NCI-H2107 treated with DMSO at 0.1 percent for 48 hours (cell line): Measurements from ENCODE around the gene PPP1R14B.

Experiments used
- DNase-seq: peaks from one replicate; lab custom pipeline; 2025; ENCODE audit not compliant: unreplicated experiment; lab: John Stamatoyannopoulos, UW

PPP1R14B gene

DNA sequence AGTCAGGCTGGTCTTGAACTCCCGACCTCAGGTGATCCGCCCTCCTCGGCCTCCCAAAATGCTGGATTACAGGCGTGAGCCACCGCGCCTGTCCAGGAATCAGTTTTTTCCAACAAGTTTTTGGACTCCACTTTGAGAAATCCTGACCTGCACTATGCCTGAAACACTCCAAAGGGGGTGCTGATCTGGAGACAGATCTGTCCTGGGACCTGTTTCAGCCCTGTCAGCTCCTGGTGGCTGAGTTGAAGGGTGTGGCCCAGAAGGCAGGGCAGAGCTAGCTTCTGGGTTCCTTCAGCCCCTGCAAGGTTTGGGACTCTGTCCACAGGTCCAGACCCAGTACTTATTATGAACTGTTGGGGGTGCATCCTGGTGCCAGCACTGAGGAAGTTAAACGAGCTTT, 15.2 kb downstream of the PPP1R14B start:
- no peak for DNase-seq

DNA sequence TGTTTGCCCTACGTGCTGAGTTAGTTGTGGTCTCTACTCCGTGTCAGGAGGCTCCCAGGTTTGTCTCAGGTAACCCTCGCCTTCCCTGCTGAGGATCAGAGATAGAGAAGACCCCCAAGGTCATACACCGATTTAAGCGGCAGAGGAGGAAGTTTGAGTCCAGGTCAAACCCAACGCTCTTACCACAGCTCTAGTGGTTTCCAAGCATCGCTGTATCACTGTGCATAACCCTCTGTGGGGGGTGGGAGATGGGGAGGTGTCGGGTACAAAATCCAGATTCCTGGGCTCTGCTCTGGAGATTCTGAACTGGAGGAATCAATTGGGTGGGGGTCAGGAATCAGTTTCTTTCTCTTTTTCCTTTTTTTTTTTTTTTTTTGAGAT, 15.8 kb downstream of the PPP1R14B start:
- DNase-seq = no peak

GRCh38 chr11:64230171-64230984, 16.4 kb downstream of the PPP1R14B start, which contains the start of gene DNAJC4:
TSS of gene DNAJC4 (plus strand) at chr11:64230548. CDS start at chr11:64230855, 307 bp downstream.
- DNase-seq = peak; percentile 90

DNA sequence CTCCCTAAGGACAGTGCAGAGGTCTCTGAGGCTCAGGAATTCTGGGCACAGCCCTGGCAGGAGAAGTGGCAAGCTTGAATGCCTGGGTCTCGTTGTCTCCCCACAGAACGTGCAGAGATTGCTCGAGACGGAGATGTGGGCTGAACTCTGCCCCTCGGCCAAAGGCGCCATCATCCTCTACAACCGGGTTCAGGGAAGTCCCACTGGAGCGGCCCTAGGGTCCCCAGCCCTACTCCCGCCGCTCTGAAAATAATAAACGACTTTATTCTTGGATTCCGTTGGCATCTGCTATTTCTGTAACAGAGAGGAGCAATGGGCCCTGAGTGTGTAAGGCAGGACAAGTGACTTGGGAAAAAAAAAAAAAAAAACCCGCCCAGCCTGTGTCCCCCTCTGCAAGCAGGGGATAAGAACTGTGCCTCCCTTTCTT, 17.0 kb downstream of the PPP1R14B start:
- no peak for DNase-seq

DNA sequence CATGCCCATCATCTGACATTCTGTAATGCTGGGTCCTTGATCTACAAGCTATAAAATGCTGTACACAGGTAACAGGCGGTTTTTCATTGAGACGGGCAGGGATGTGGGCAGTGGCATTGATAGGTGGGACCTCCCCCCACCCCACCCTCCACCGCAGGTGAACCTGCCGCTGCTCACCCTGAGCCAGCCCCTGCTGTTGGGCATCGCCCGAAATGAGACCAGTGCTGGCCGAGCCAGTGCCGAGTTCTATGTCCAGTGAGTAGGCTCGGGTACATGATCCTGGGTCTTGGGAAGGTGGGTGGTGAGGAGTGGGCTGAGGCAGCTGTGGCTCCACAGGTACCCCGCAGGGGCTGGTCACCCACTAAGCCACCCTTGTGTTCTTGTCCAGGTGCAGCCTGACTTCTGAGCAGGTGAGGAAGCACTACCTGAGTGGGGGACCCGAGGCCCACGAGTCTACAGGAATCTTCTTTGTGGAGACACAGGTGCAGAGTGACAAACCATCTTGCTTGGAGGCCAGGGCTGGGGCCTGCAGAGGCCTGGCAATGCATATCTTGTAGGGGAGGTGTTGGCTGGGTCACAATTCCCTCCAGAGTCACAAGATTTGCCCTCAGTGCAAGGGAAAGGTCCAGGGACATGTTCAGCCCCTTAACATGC, 17.5 kb downstream of the PPP1R14B start:
- DNase-seq = no peak

- DNase-seq = no peak
Observed at GRCh38 chr11:64227405-64227956, 19.3 kb downstream of the PPP1R14B start.

DNA sequence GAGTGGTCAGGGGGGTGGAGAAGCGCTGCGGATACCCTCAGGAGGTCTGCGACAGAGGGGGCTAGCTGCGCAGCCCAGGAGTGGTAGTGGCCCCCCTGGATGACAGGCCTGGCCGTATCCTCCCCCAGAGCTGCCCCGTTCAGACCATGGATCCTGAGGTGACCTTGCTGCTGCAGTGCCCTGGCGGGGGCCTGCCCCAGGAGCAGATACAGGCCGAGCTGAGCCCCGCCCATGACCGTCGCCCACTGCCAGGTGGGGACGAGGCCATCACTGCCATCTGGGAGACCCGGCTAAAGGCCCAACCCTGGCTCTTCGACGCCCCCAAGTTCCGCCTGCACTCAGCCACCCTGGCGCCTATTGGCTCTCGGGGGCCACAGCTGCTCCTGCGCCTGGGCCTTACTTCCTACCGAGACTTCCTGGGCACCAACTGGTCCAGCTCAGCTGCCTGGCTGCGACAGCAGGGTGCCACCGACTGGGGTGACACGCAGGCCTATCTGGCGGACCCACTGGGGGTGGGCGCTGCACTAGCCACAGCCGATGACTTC, 20.2 kb downstream of the PPP1R14B start:
- DNase-seq = no peak

- peak; percentile 62 for DNase-seq
Observed at GRCh38 chr11:64225608-64226506, 20.9 kb downstream of the PPP1R14B start, which contains the start of the genes NUDT22 and TRPT1. TSS of gene NUDT22 (plus strand) at chr11:64226274. CDS start at chr11:64226653, 379 bp downstream. TSS of gene TRPT1 (minus strand) at chr11:64226186. CDS start at chr11:64225860, 326 bp downstream.

DNA sequence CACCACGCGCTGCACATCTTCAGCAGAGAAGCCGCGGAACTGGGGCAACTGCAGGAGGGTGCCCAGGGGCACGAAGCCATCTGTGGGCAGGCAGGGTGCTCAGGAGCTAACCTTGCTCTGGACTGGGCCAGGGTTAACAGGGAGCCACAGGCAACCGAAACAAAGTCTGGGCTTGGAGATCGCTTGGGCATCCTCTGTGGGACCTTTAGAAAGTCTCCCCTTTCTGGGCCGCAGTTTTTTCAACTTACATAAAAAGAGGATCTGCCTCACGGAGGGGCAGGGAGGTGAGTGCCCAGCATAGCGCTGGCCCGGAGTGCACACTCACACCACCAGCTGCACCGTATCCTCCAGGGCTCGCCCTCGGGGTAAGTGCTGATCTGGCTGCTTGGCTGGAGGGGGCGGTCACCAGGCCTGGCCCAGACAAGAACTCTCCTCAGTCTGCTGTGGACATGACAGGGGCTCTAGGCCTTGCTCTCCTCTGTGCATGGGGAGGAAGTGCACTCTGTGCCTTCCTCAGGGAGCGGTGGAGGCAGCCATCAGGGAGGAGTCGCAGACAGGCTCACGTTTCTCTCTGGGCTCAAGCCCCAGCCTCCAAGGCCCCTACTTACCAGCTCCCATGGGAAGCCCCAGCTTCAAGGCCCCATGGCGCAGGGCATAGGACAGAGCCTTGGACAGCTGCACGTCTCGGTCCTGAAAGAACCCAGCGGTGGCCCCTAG, 21.7 kb downstream of the PPP1R14B start:
- no peak for DNase-seq

GRCh38 chr11:64224151-64224890, 22.4 kb downstream of the PPP1R14B start:
- DNase-seq = no peak

- DNase-seq = no peak
Observed at GRCh38 chr11:64223001-64223651, 23.6 kb downstream of the PPP1R14B start.

DNA sequence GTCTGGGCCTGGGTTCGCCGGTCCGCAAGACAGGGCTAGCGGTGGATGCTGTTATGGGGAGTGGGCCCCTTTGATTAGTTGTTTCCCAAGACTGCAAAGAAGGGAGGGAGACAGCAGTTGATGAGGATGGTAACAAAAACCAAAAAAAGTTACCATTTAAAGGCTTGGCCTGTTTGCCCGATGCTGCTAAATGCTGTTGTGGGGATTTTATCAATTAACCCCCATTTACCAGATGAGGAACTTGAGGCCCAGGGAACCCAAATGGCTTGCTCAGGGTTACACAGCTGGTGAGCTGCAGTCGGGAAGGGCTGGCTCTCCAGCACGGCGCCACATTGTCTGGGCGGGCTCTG, 24.1 kb downstream of the PPP1R14B start:
- DNase-seq = no peak

DNA sequence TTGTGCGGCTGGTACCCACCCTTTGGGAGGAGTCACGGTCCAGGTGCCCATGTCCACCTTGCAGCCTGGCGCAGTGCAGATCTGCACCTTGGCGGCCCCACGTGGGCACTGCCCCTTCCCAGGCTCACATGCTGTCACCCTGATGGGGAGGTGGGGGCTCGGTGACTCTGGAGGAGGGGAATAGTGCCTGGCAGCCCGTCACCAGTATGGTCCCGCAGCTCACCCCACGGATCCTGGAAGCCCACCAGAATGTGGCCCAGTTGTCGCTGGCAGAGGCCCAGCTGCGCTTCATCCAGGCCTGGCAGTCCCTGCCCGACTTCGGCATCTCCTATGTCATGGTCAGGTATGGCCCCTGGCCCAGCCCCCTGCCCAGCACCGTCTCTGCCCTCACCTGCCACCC, 25.9 kb downstream of the PPP1R14B start:
- DNase-seq = no peak

DNA sequence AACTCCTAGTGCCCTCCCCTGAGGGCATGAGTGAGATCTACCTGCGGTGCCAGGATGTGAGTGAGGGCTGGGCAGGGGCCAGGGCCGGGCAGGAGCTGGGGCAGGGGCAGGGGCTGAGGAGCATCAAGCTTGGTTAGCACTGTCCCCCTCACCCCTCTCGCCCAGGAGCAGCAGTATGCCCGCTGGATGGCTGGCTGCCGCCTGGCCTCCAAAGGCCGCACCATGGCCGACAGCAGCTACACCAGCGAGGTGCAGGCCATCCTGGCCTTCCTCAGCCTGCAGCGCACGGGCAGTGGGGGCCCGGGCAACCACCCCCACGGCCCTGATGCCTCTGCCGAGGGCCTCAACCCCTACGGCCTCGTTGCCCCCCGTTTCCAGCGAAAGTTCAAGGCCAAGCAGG, 26.5 kb downstream of the PPP1R14B start:
- DNase-seq = no peak

- no peak for DNase-seq
Observed at GRCh38 chr11:64219755-64220154, 27.0 kb downstream of the PPP1R14B start.

DNA sequence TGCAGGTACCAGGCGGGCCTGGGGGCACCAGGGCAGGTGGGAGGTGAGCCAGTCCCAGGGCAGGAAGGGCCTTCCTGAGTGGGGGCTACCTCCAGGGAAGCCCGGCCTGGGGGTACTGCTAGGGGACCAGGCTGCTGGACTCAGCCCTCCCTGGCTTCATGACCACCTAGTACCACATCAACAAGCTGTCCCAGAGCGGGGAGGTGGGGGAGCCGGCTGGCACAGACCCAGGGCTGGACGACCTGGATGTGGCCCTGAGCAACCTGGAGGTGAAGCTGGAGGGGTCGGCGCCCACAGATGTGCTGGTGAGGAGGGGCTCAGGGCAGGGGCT, 27.4 kb downstream of the PPP1R14B start:
- no peak for DNase-seq

- DNase-seq = no peak
Observed at GRCh38 chr11:64218628-64219353, 28.0 kb downstream of the PPP1R14B start.

GRCh38 chr11:64216879-64217278, 29.9 kb downstream of the PPP1R14B start:
- DNase-seq = no peak
